Loucy (cell line): ENCODE data around the gene MRNIP.

Experiments
- H2AFZ ChIP-seq: fragments of 200-600 bp; sonication (generic); 2 replicates; pipeline ENCODE4 v1.6.0; 2016; ENCODE audit warnings: antibody characterized with exemption, mild to moderate bottlenecking, low read length, moderate library complexity
- H3F3A ChIP-seq: fragments of 200-600 bp; 2 replicates; pipeline ENCODE4 v1.6.0; 2016; ENCODE audit warnings: antibody characterized with exemption, low read depth, mild to moderate bottlenecking
- H3K27me3 ChIP-seq: fragments of 200-600 bp; sonication (generic); 2 replicates; pipeline ENCODE4 v1.6.1; 2014; ENCODE audit warnings: low read length, mild to moderate bottlenecking; ENCODE audit not compliant: insufficient read depth, poor library complexity, severe bottlenecking
- H3K36me3 ChIP-seq: fragments of 200-600 bp; sonication (generic); 2 replicates; pipeline ENCODE4 v1.6.1; 2016; ENCODE audit warnings: low read length; ENCODE audit not compliant: insufficient read depth
- H3K4me1 ChIP-seq: fragments of 200-600 bp; sonication (generic); 2 replicates; pipeline ENCODE4 v1.5.1; 2014; ENCODE audit warnings: low read length, mild to moderate bottlenecking; ENCODE audit not compliant: insufficient read depth, poor library complexity, severe bottlenecking
- H3K4me2 ChIP-seq: fragments of 200-600 bp; sonication (generic); 2 replicates; pipeline ENCODE4 v1.6.0; 2014; ENCODE audit warnings: antibody characterized with exemption, low read length, low read depth, mild to moderate bottlenecking; ENCODE audit not compliant: poor library complexity, severe bottlenecking
- H3K4me3 ChIP-seq: fragments of 200-600 bp; sonication (generic); 2 replicates; pipeline ENCODE4 v1.5.1; 2014; ENCODE audit warnings: low read length, mild to moderate bottlenecking, mixed read lengths; ENCODE audit not compliant: poor library complexity, severe bottlenecking
- H3K79me2 ChIP-seq: fragments of 200-600 bp; sonication (generic); 2 replicates; pipeline ENCODE4 v1.6.1; 2014; ENCODE audit warnings: low read length; ENCODE audit not compliant: insufficient read depth
- H3K9ac ChIP-seq: fragments of 200-600 bp; sonication (generic); 2 replicates; pipeline ENCODE4 v1.6.0; 2014; ENCODE audit warnings: mild to moderate bottlenecking, low read depth, low read length, moderate library complexity; ENCODE audit not compliant: poor library complexity, severe bottlenecking
- H3K9me2 ChIP-seq: fragments of 200-600 bp; sonication (generic); replicated peaks from 2 replicates; pipeline ENCODE4 v1.6.1; 2016; ENCODE audit warnings: low read depth, low read length, mixed read lengths
- H3K9me3 ChIP-seq: fragments of 200-600 bp; sonication (generic); 2 replicates; pipeline ENCODE4 v1.6.1; 2014; ENCODE audit warnings: mild to moderate bottlenecking, antibody characterized with exemption, low read length, low read depth; ENCODE audit not compliant: insufficient read depth
- H4K20me1 ChIP-seq: fragments of 200-600 bp; sonication (generic); 2 replicates; pipeline ENCODE4 v1.6.0; 2014; ENCODE audit warnings: antibody characterized with exemption, low read length, mild to moderate bottlenecking; ENCODE audit not compliant: insufficient read depth, poor library complexity, severe bottlenecking
- CTCF ChIP-seq: fragments of 200-600 bp; sonication (generic); conservative IDR thresholded peaks from 2 replicates; pipeline ENCODE4 v1.5.1; 2014; ENCODE audit warnings: mild to moderate bottlenecking, antibody characterized with exemption, low read length
- EZH2phosphoT487 ChIP-seq: fragments of 200-600 bp; IDR thresholded peaks from 2 replicates; pipeline ENCODE4 v1.6.1; 2018; ENCODE audit warnings: antibody characterized with exemption, mild to moderate bottlenecking, moderate library complexity, borderline replicate concordance

MRNIP gene

GRCh38 chr5:179866241-179867078 is 7.8 kb upstream of the MRNIP start:
- no peaks in the 10 kb centered on the region for H3K36me3 ChIP-seq

GRCh38 chr5:179865491-179866240 is 7.0 kb upstream of the MRNIP start:
- no peaks in the 10 kb centered on the region for H3K79me2 ChIP-seq
- no peak overlapping the region for H3K9ac ChIP-seq
- no peaks in the 10 kb centered on the region for H3K27me3 ChIP-seq
- TF ChIP-seq CTCF, result no peak
- TF ChIP-seq EZH2phosphoT487, result no peak
- no peak overlapping the region for H2AFZ ChIP-seq
- no peaks in the 10 kb centered on the region for H4K20me1 ChIP-seq
- H3K4me3 ChIP-seq, result no peak overlapping the region
- no peaks in the 10 kb centered on the region for H3K36me3 ChIP-seq
- no peaks in the 10 kb centered on the region for H3F3A ChIP-seq
- H3K9me2 ChIP-seq, result no peaks in the 10 kb centered on the region
- no peaks in the 10 kb centered on the region for H3K9me3 ChIP-seq
- no peaks in the 10 kb centered on the region for H3K4me1 ChIP-seq
- no peak overlapping the region for H3K4me2 ChIP-seq

More at GRCh38 chr5:179866241-179867078, 7.8 kb upstream of the MRNIP start:
- H3F3A ChIP-seq, result no peaks in the 10 kb centered on the region
- no peaks in the 10 kb centered on the region for H3K27me3 ChIP-seq
- H3K9me2 ChIP-seq, result no peaks in the 10 kb centered on the region
- no peaks in the 10 kb centered on the region for H3K9me3 ChIP-seq
- no peak overlapping the region for H3K9ac ChIP-seq
- no peak overlapping the region for H2AFZ ChIP-seq
- no peak overlapping the region for H3K4me2 ChIP-seq
- no peak overlapping the region for H3K4me3 ChIP-seq
- no peaks in the 10 kb centered on the region for H3K79me2 ChIP-seq
- no peaks in the 10 kb centered on the region for H3K4me1 ChIP-seq
- TF ChIP-seq CTCF (no peak), EZH2phosphoT487 (no peak)
- H4K20me1 ChIP-seq, result no peaks in the 10 kb centered on the region

- Histone ChIP-seq H3K4me3 (no peak overlapping the region), H3K9me3 (no peaks in the 10 kb centered on the region), H3K9me2 (no peaks in the 10 kb centered on the region), H3K4me2 (no peak overlapping the region), H3K4me1 (no peaks in the 10 kb centered on the region), H4K20me1 (no peaks in the 10 kb centered on the region), H3K79me2 (no peaks in the 10 kb centered on the region), H3F3A (no peaks in the 10 kb centered on the region), H3K36me3 (no peaks in the 10 kb centered on the region), H3K9ac (no peak overlapping the region), H2AFZ (no peak overlapping the region), H3K27me3 (no peaks in the 10 kb centered on the region)
- TF ChIP-seq EZH2phosphoT487 (no peak), CTCF (no peak)
Observed at GRCh38 chr5:179864686-179865085, 6.1 kb upstream of the MRNIP start.
